GM18951 (cell line): Measurements from ENCODE around the gene LRP1B.

ENCODE experiments used
- POLR2A ChIP-seq: IDR thresholded peaks from 4 replicates; pipeline ENCODE4 v1.6.1; 2011; ENCODE audit warnings: mild to moderate bottlenecking; ENCODE audit not compliant: insufficient read length, insufficient read depth; ENCODE audit errors: extremely low read depth
- in situ Hi-C: fragments of 300-500 bp; cut with MboI; formaldehyde crosslinking; loops from one replicate; pipeline ENCODE4 v1.12.0; 2022; ENCODE audit warnings: low sequenced_read_pairs, mixed read lengths, inconsistent platforms; ENCODE audit not compliant: unreplicated experiment

LRP1B gene

GRCh38 chr2:140600116-140600515 is 1530.7 kb downstream of the LRP1B start:
- TF ChIP-seq POLR2A = no peak
- in situ Hi-C loops = no loop called here

GRCh38 chr2:140597836-140598235 is 1533.0 kb downstream of the LRP1B start:
- in situ Hi-C loops = no loop called here
- TF ChIP-seq POLR2A = no peak

- in situ Hi-C loops = no loop called here
- no peak for TF ChIP-seq POLR2A
Measured at GRCh38 chr2:140597205-140597604, 1533.6 kb downstream of the LRP1B start.

GRCh38 chr2:140596447-140596846 is 1534.4 kb downstream of the LRP1B start:
- in situ Hi-C loops = no loop called here
- TF ChIP-seq POLR2A = no peak

GRCh38 chr2:140595107-140595506 is 1535.7 kb downstream of the LRP1B start:
- TF ChIP-seq POLR2A = no peak
- in situ Hi-C loops = no loop called here

GRCh38 chr2:140593132-140593531 is 1537.7 kb downstream of the LRP1B start:
- in situ Hi-C loops = no loop called here
- no peak for TF ChIP-seq POLR2A

- in situ Hi-C loops = no loop called here
Measured at GRCh38 chr2:140589696-140590095, 1541.1 kb downstream of the LRP1B start.

GRCh38 chr2:140589273-140589672 is 1541.5 kb downstream of the LRP1B start:
- TF ChIP-seq POLR2A = no peak
- in situ Hi-C loops = no loop called here

More at GRCh38 chr2:140589696-140590095, 1541.1 kb downstream of the LRP1B start:
- TF ChIP-seq POLR2A = no peak

- in situ Hi-C loops = no loop called here
- TF ChIP-seq POLR2A = no peak
Measured at GRCh38 chr2:140586379-140586778, 1544.4 kb downstream of the LRP1B start.

- in situ Hi-C loops = no loop called here
- no peak for TF ChIP-seq POLR2A
Measured at GRCh38 chr2:140585016-140585415, 1545.8 kb downstream of the LRP1B start.

- TF ChIP-seq POLR2A = no peak
- in situ Hi-C loops = no loop called here
Measured at GRCh38 chr2:140584471-140584870, 1546.3 kb downstream of the LRP1B start.

- in situ Hi-C loops = no loop called here
- TF ChIP-seq POLR2A = no peak
Measured at GRCh38 chr2:140580532-140581151, 1550.2 kb downstream of the LRP1B start.

- in situ Hi-C loops = no loop called here
- no peak for TF ChIP-seq POLR2A
Measured at GRCh38 chr2:140577453-140577852, 1553.4 kb downstream of the LRP1B start.

- no peak for TF ChIP-seq POLR2A
- in situ Hi-C loops = no loop called here
Measured at GRCh38 chr2:140567734-140568133, 1563.1 kb downstream of the LRP1B start.

- in situ Hi-C loops = no loop called here
Measured at GRCh38 chr2:140565756-140566155, 1565.1 kb downstream of the LRP1B start.

GRCh38 chr2:140555701-140556100 is 1575.1 kb downstream of the LRP1B start:
- in situ Hi-C loops = no loop called here
- no peak for TF ChIP-seq POLR2A

More at GRCh38 chr2:140565756-140566155, 1565.1 kb downstream of the LRP1B start:
- TF ChIP-seq POLR2A = no peak
